Measurements from ENCODE around the gene LDB3.

The LDB3 gene

DNA sequence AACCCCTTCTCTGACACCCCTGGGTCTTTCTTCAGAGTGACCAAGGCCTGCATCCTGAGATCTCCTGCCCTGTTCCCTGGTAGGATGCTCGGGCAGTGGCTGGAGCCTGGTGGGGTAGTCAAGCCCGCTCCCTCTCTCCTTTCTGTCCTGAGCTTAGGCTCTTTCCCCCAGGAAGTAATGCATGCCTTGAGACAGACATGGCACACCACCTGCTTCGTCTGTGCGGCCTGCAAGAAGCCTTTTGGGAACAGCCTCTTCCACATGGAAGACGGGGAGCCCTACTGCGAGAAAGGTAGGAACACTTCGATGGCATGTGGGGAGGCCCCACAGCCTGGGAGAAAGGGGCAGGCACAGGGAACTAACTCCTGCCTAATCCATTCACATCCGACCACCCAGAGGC is 50.2 kb downstream of the LDB3 start:
- H3K27ac ChIP-seq (ENCODE audit: low read depth, low read length, poor library complexity, severe bottlenecking), result no peak overlapping the region
- H3K36me3 ChIP-seq (ENCODE audit: insufficient read depth, low read length), result no peaks in the 10 kb centered on the region
- no peaks in the 10 kb centered on the region for H3K79me2 ChIP-seq (ENCODE audit: insufficient read depth, low read length)
- no peaks in the 10 kb centered on the region for H3K27me3 ChIP-seq (ENCODE audit: insufficient read depth, low read length)
- H3F3A ChIP-seq (ENCODE audit: insufficient read depth, low read length), result no peaks in the 10 kb centered on the region
- no peak overlapping the region for H3K9ac ChIP-seq (ENCODE audit: low read length)
- no peaks in the 10 kb centered on the region for H3K9me3 ChIP-seq (ENCODE audit: low read length)
- H3K4me3 ChIP-seq (ENCODE audit: low read depth, low read length, poor library complexity, severe bottlenecking), result no peak overlapping the region
- H3K9me2 ChIP-seq (ENCODE audit: low read depth, low read length), result no peaks in the 10 kb centered on the region
- TF ChIP-seq, protein P1, sequence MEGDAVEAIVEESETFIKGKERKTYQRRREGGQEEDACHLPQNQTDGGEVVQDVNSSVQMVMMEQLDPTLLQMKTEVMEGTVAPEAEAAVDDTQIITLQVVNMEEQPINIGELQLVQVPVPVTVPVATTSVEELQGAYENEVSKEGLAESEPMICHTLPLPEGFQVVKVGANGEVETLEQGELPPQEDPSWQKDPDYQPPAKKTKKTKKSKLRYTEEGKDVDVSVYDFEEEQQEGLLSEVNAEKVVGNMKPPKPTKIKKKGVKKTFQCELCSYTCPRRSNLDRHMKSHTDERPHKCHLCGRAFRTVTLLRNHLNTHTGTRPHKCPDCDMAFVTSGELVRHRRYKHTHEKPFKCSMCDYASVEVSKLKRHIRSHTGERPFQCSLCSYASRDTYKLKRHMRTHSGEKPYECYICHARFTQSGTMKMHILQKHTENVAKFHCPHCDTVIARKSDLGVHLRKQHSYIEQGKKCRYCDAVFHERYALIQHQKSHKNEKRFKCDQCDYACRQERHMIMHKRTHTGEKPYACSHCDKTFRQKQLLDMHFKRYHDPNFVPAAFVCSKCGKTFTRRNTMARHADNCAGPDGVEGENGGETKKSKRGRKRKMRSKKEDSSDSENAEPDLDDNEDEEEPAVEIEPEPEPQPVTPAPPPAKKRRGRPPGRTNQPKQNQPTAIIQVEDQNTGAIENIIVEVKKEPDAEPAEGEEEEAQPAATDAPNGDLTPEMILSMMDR (IDR thresholded peaks at IDR 0.05; ENCODE audit: low read length), result no peak
- TF ChIP-seq EZH2 (IDR thresholded peaks at IDR 0.05; ENCODE audit: borderline replicate concordance, low read length), result no peak
- H3K4me2 ChIP-seq (ENCODE audit: low read length), result no peak overlapping the region
- H2AFZ ChIP-seq (ENCODE audit: low read length), result no peak overlapping the region
- H3K4me1 ChIP-seq (ENCODE audit: insufficient read depth, low read length, severe bottlenecking), result no peaks in the 10 kb centered on the region
- H4K20me1 ChIP-seq (ENCODE audit: insufficient read depth, low read length), result no peaks in the 10 kb centered on the region

DNA sequence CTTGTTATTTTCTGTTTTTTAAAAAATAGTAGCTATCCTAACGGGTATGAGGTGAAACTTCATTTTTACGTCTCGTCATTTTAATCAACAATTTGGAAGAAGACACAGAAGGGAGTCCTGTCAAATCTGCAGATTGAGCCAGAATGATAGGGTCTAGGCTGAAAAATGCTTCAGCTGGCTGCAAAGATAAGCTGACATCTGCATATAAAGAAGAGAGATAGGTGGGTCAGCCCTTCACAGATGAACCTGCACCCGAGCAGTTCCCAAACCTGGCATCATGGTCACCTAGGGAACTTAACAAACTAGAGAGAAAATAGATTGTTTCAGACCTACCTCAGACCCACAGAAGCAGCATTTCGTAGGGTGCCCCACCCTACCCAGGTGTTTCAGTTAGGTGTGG is 52.9 kb downstream of the LDB3 start:
- Histone ChIP-seq H3K4me1 (ENCODE audit: insufficient read depth, low read length, severe bottlenecking) (no peaks in the 10 kb centered on the region), H3K4me2 (ENCODE audit: low read length) (no peak overlapping the region), H3K79me2 (ENCODE audit: insufficient read depth, low read length) (no peaks in the 10 kb centered on the region), H3K9me2 (ENCODE audit: low read depth, low read length) (no peaks in the 10 kb centered on the region), H2AFZ (ENCODE audit: low read length) (no peak overlapping the region), H3K36me3 (ENCODE audit: insufficient read depth, low read length) (no peaks in the 10 kb centered on the region), H3K9ac (ENCODE audit: low read length) (no peak overlapping the region), H3K4me3 (ENCODE audit: low read depth, low read length, poor library complexity, severe bottlenecking) (no peak overlapping the region), H3K27me3 (ENCODE audit: insufficient read depth, low read length) (0 out of 2 replicates have a peak, but pooled peaks cover 3% of the 10 kb centered on the region), H4K20me1 (ENCODE audit: insufficient read depth, low read length) (no peaks in the 10 kb centered on the region), H3K27ac (ENCODE audit: low read depth, low read length, poor library complexity, severe bottlenecking) (no peak overlapping the region), H3K9me3 (ENCODE audit: low read length) (no peaks in the 10 kb centered on the region), H3F3A (ENCODE audit: insufficient read depth, low read length) (no peaks in the 10 kb centered on the region)
- TF ChIP-seq, protein P1 (IDR thresholded peaks at IDR 0.05; ENCODE audit: low read length), result no peak
- TF ChIP-seq EZH2 (IDR thresholded peaks at IDR 0.05; ENCODE audit: borderline replicate concordance, low read length), result no peak

DNA sequence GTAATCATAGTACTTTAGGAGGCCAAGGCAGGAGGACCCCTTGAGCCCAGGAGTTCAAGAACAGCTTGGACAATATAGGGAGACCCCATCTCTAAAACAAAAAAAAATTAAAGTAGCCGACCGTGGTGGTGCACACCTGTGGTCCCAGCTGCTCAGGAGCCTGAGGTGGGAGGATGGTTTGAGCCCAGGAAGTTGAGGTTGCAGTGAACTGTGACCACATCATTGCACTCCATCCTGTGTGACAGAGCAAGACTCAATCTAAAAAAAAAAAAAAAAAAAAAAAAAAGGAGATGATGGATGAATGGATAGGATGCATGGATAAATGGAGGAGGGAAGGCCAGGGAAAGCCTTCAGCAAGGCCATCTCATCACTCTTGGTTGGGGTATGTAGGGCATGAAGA is 54.7 kb downstream of the LDB3 start:
- 0 out of 2 replicates have a peak, but pooled peaks cover 3% of the 10 kb centered on the region for H3K27me3 ChIP-seq (ENCODE audit: insufficient read depth, low read length)
- no peaks in the 10 kb centered on the region for H4K20me1 ChIP-seq (ENCODE audit: insufficient read depth, low read length)
- H3K4me3 ChIP-seq (ENCODE audit: low read depth, low read length, poor library complexity, severe bottlenecking), result no peak overlapping the region
- H3K4me1 ChIP-seq (ENCODE audit: insufficient read depth, low read length, severe bottlenecking), result no peaks in the 10 kb centered on the region
- no peak overlapping the region for H3K4me2 ChIP-seq (ENCODE audit: low read length)
- H3K9me3 ChIP-seq (ENCODE audit: low read length), result no peaks in the 10 kb centered on the region
- H3K79me2 ChIP-seq (ENCODE audit: insufficient read depth, low read length), result no peaks in the 10 kb centered on the region
- TF ChIP-seq, protein P1 (IDR thresholded peaks at IDR 0.05; ENCODE audit: low read length), result no peak
- no peak for TF ChIP-seq EZH2 (IDR thresholded peaks at IDR 0.05; ENCODE audit: borderline replicate concordance, low read length)
- no peaks in the 10 kb centered on the region for H3K9me2 ChIP-seq (ENCODE audit: low read depth, low read length)
- no peak overlapping the region for H2AFZ ChIP-seq (ENCODE audit: low read length)
- no peaks in the 10 kb centered on the region for H3F3A ChIP-seq (ENCODE audit: insufficient read depth, low read length)
- no peaks in the 10 kb centered on the region for H3K36me3 ChIP-seq (ENCODE audit: insufficient read depth, low read length)
- no peak overlapping the region for H3K27ac ChIP-seq (ENCODE audit: low read depth, low read length, poor library complexity, severe bottlenecking)
- H3K9ac ChIP-seq (ENCODE audit: low read length), result no peak overlapping the region

Measured in OCI-LY1 (cell line).